Measurements from ENCODE around the gene LAMB2.

The LAMB2 gene

GRCh38 chr3:49162751-49163419 is 30.0 kb upstream of the LAMB2 start:
- no peak for DNase-seq (ENCODE audit: low spot score)
- TF ChIP-seq CTCF (IDR thresholded peaks at IDR 0.05; ENCODE audit: extremely low read depth, insufficient read depth, missing control alignments): no peak
- in situ Hi-C loops (cut with MboI; ENCODE audit: low pct_unique_long_range_greater_than_20kb, low sequenced_read_pairs, unreplicated experiment): loop anchor here (25.0 kb wide), 1 partner anchor 274 kb away; the partner anchor contains the start of gene NICN1

- in situ Hi-C loops (cut with MboI; ENCODE audit: low pct_unique_long_range_greater_than_20kb, low sequenced_read_pairs, unreplicated experiment): loop anchor here (25.0 kb wide), 1 partner anchor 275 kb away; the partner anchor contains the start of gene NICN1
- TF ChIP-seq CTCF (IDR thresholded peaks at IDR 0.05; ENCODE audit: extremely low read depth, insufficient read depth, missing control alignments): no peak
- no peak for DNase-seq (ENCODE audit: low spot score)
These were observed 29.1 kb upstream of the LAMB2 start for GRCh38 chr3:49161808-49162530.

GRCh38 chr3:49161197-49161596 is 28.3 kb upstream of the LAMB2 start:
- no peak for TF ChIP-seq CTCF (IDR thresholded peaks at IDR 0.05; ENCODE audit: extremely low read depth, insufficient read depth, missing control alignments)
- DNase-seq (ENCODE audit: low spot score): no peak
- in situ Hi-C loops (cut with MboI; ENCODE audit: low pct_unique_long_range_greater_than_20kb, low sequenced_read_pairs, unreplicated experiment): loop anchor here (25.0 kb wide), 1 partner anchor 276 kb away; the partner anchor contains the start of gene NICN1

GRCh38 chr3:49158792-49159191 is 25.9 kb upstream of the LAMB2 start:
- in situ Hi-C loops (cut with MboI; ENCODE audit: low pct_unique_long_range_greater_than_20kb, low sequenced_read_pairs, unreplicated experiment): loop anchor here (25.0 kb wide), 1 partner anchor 279 kb away; the partner anchor contains the start of gene NICN1
- no peak for DNase-seq (ENCODE audit: low spot score)
- no peak for TF ChIP-seq CTCF (IDR thresholded peaks at IDR 0.05; ENCODE audit: extremely low read depth, insufficient read depth, missing control alignments)

GRCh38 chr3:49158103-49158709 is 25.4 kb upstream of the LAMB2 start:
- in situ Hi-C loops (cut with MboI; ENCODE audit: low pct_unique_long_range_greater_than_20kb, low sequenced_read_pairs, unreplicated experiment): loop anchor here (25.0 kb wide), 1 partner anchor 279 kb away; the partner anchor contains the start of gene NICN1
- peak; percentile 59 for TF ChIP-seq CTCF (IDR thresholded peaks at IDR 0.05; ENCODE audit: extremely low read depth, insufficient read depth, missing control alignments)
- DNase-seq (ENCODE audit: low spot score): peak; percentile 49

- no peak for DNase-seq (ENCODE audit: low spot score)
- in situ Hi-C loops (cut with MboI; ENCODE audit: low pct_unique_long_range_greater_than_20kb, low sequenced_read_pairs, unreplicated experiment): loop anchor here (25.0 kb wide), 1 partner anchor 280 kb away; the partner anchor contains the start of gene NICN1
- TF ChIP-seq CTCF (IDR thresholded peaks at IDR 0.05; ENCODE audit: extremely low read depth, insufficient read depth, missing control alignments): no peak
These were observed 24.4 kb upstream of the LAMB2 start for GRCh38 chr3:49157289-49157688.
